Measurements from ENCODE around the gene RETN. TPM values are rescaled to one million over a fixed set of nuclear protein-coding genes. Genes with fewer than 3 reads are reported as not detected.

Gene RETN
- polyA plus RNA-seq, 1 of the 3 experiments (the other 2 are of a cell fraction): not detected

DNA sequence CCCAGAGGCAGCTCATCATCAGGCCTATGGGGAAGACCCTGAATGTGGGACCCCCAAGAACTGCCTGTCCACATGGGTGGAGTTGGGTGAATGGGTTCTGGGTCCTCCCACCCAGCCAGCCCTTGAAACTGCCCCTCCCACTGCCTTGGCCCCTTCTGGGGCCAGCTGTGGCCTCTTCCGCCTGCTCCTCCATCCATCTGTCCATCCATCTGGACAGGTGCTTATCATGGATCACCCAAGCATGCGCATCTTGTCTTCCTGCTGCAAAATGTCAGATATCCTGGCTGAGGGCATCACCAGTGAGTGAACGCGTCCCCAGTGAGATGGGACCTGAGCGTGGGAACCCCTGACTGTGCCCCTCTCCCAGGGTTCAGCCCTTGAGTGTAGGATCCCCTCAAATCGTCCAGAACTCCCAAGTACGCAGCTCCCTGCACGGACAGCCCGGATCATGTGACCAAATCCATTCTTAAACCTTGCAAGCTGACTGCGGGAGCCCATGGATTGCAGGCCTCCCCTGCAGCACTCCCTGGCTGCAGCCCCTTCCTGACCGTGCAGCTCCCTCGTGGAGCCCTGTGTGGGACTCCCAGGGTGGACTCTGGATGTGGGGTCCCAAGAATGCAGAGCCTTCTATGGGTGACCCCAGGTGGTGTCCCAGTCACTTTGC lies 29.9 kb upstream of the RETN start (continued):
- TF ChIP-seq, protein P1, sequence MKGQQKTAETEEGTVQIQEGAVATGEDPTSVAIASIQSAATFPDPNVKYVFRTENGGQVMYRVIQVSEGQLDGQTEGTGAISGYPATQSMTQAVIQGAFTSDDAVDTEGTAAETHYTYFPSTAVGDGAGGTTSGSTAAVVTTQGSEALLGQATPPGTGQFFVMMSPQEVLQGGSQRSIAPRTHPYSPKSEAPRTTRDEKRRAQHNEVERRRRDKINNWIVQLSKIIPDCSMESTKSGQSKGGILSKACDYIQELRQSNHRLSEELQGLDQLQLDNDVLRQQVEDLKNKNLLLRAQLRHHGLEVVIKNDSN (IDR thresholded peaks at IDR 0.05; ENCODE audit: borderline replicate concordance, low read depth): no peak
- no peak for TF ChIP-seq MXI1 (IDR thresholded peaks at IDR 0.05; ENCODE audit: low read depth, low read length)

DNA sequence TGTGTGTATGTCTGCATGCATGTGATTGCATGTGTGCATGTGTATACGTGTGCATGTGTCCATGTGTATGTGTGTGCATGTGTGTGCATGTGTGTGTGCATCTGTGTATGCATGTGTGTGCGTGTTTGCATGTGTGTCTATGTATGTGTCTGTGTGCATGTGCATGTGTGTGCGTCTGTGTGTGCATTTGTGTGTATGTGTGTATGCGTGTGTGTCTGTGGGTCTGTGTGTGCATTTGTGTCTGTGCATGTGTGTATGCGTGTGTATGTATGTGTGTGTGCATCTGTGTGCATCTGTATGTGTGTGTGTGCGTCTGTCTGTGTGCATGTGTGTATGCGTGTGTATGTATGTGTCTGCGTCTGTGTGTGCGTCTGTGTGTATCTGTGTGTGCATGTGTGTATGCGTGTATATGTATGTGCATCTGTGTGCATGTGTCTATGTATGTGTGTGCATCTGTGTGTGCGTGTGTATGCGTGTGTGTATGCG lies 28.9 kb upstream of the RETN start:
- no peak for DNase-seq

DNA sequence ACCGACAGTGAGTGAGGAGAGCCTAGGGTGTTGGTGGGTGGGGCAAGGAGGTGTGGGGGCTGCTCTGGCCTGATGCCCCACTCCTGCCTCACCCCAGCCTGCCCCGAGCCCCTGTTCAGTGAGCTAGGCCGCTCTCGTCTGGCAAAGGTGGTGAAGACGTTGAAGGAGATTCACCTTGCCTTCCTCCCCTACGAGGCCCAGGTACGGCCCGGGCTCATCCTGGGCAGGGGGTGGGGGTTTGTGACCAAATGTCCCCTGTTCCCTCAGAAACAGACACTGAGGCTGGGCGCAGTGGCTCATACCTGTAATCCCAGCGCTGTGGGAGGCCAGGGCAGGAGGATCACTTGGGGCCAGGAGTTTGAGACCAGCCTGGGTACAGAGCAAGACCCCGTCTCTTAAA lies 28.0 kb upstream of the RETN start:
- H3K27ac ChIP-seq (ENCODE audit: low read depth in 2 of 2, low read length in 1 of 2): no peak overlapping the region
- H3K79me2 ChIP-seq (ENCODE audit: insufficient read depth): no peaks in the 10 kb centered on the region
- H3K4me1 ChIP-seq (ENCODE audit: control insufficient read depth in 1 of 2, insufficient read depth in 2 of 2, low read depth in 1 of 2, low read length in 1 of 2): peaks cover 0 to 4% of the 10 kb centered on the region in 2 experiments; a peak in 1 of 4 replicates
- H3K4me2 ChIP-seq: no peak overlapping the region
- H3K9me2 ChIP-seq: no peaks in the 10 kb centered on the region
- DNase-seq: no peak
- no peaks in the 10 kb centered on the region for H3K9me3 ChIP-seq
- H3K4me3 ChIP-seq (ENCODE audit: low read depth in 2 of 2, low read length in 1 of 2): no peak overlapping the region
- H4K20me1 ChIP-seq (ENCODE audit: insufficient read depth): no peaks in the 10 kb centered on the region
- H2AFZ ChIP-seq (ENCODE audit: low read depth): no peak overlapping the region
- H3K9ac ChIP-seq: no peak overlapping the region
- no peaks in the 10 kb centered on the region for H3K36me3 ChIP-seq (replicated peaks in 1 of 2; ENCODE audit: control insufficient read depth in 1 of 2, insufficient read depth in 2 of 2, low read length in 1 of 2)
- 94% methylated on average over 2 of the region's 11 CpGs for WGBS (ENCODE audit: low lambda C conversion rate)
- ChIA-PET POLR2A (interaction anchor here (1.0 kb wide), 1 partner anchor 11 kb away, joined by 3 read pairs; the partner anchor contains the start of genes PET100 and XAB2), CTCF (interaction anchor here (0.6 kb wide), 1 partner anchor 72 kb away, joined by 3 read pairs; no protein-coding TSS in a partner anchor)
- peaks cover 33% of the 10 kb centered on the region for H3K27me3 ChIP-seq (ENCODE audit: insufficient read depth)
- peaks cover 4% of the 10 kb centered on the region for H3F3A ChIP-seq (replicated peaks; ENCODE audit: insufficient read depth)
- TF ChIP-seq FOSL2 (IDR thresholded peaks at IDR 0.05; ENCODE audit: borderline replicate concordance, low read depth): no peak
- TF ChIP-seq GATA2 (CRISPR knock-in tag; IDR thresholded peaks at IDR 0.05): no peak
- TF ChIP-seq YY1 (IDR thresholded peaks at IDR 0.05; ENCODE audit: low read depth): no peak
- TF ChIP-seq, protein P2, sequence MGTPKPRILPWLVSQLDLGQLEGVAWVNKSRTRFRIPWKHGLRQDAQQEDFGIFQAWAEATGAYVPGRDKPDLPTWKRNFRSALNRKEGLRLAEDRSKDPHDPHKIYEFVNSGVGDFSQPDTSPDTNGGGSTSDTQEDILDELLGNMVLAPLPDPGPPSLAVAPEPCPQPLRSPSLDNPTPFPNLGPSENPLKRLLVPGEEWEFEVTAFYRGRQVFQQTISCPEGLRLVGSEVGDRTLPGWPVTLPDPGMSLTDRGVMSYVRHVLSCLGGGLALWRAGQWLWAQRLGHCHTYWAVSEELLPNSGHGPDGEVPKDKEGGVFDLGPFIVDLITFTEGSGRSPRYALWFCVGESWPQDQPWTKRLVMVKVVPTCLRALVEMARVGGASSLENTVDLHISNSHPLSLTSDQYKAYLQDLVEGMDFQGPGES (IDR thresholded peaks at IDR 0.05; ENCODE audit: low read depth, low read length): no peak
- no peak for TF ChIP-seq NFIC (IDR thresholded peaks at IDR 0.05; ENCODE audit: borderline replicate concordance)
- no peak for TF ChIP-seq TEAD4 (IDR thresholded peaks at IDR 0.05; ENCODE audit: borderline replicate concordance, insufficient read depth)
- no peak for TF ChIP-seq RAD21 (IDR thresholded peaks at IDR 0.05; ENCODE audit: low read length)
- TF ChIP-seq FOXJ3 (CRISPR knock-in tag; IDR thresholded peaks at IDR 0.05): no peak
- TF ChIP-seq, protein P3, sequence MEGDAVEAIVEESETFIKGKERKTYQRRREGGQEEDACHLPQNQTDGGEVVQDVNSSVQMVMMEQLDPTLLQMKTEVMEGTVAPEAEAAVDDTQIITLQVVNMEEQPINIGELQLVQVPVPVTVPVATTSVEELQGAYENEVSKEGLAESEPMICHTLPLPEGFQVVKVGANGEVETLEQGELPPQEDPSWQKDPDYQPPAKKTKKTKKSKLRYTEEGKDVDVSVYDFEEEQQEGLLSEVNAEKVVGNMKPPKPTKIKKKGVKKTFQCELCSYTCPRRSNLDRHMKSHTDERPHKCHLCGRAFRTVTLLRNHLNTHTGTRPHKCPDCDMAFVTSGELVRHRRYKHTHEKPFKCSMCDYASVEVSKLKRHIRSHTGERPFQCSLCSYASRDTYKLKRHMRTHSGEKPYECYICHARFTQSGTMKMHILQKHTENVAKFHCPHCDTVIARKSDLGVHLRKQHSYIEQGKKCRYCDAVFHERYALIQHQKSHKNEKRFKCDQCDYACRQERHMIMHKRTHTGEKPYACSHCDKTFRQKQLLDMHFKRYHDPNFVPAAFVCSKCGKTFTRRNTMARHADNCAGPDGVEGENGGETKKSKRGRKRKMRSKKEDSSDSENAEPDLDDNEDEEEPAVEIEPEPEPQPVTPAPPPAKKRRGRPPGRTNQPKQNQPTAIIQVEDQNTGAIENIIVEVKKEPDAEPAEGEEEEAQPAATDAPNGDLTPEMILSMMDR (IDR thresholded peaks at IDR 0.05): no peak
- TF ChIP-seq NRF1 (IDR thresholded peaks at IDR 0.05; ENCODE audit: low read depth, low read length): no peak

More for the DNA sequence above, 28.9 kb upstream of the RETN start:
- no peaks in the 10 kb centered on the region for H4K20me1 ChIP-seq (ENCODE audit: insufficient read depth)
- POLR2A ChIA-PET: no interaction called here
- CTCF ChIA-PET: interaction anchor here (1.2 to 1.3 kb wide), 2 partner anchors 41 to 72 kb away, joined by 3 to 4 read pairs; partner anchors contain the start of gene TRAPPC5
- H3K9me2 ChIP-seq: no peaks in the 10 kb centered on the region
- peaks cover 0 to 4% of the 10 kb centered on the region in 2 experiments; a peak in 1 of 4 replicates for H3K4me1 ChIP-seq (ENCODE audit: control insufficient read depth in 1 of 2, insufficient read depth in 2 of 2, low read depth in 1 of 2, low read length in 1 of 2)
- no peak overlapping the region for H3K4me3 ChIP-seq (ENCODE audit: low read depth in 2 of 2, low read length in 1 of 2)
- no peak overlapping the region for H3K27ac ChIP-seq (ENCODE audit: low read depth in 2 of 2, low read length in 1 of 2)
- no peak for TF ChIP-seq CHD2 (IDR thresholded peaks at IDR 0.05; ENCODE audit: low read length, partially characterized antibody)
- TF ChIP-seq NRF1 (IDR thresholded peaks at IDR 0.05; ENCODE audit: low read depth, low read length): no peak
- TF ChIP-seq, protein P4, sequence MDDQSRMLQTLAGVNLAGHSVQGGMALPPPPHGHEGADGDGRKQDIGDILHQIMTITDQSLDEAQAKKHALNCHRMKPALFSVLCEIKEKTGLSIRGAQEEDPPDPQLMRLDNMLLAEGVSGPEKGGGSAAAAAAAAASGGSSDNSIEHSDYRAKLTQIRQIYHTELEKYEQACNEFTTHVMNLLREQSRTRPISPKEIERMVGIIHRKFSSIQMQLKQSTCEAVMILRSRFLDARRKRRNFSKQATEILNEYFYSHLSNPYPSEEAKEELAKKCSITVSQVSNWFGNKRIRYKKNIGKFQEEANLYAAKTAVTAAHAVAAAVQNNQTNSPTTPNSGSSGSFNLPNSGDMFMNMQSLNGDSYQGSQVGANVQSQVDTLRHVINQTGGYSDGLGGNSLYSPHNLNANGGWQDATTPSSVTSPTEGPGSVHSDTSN (IDR thresholded peaks at IDR 0.05): no peak
- TF ChIP-seq, protein P1 (IDR thresholded peaks at IDR 0.05; ENCODE audit: borderline replicate concordance, low read depth): no peak
- no peak for TF ChIP-seq FOSL2 (IDR thresholded peaks at IDR 0.05; ENCODE audit: borderline replicate concordance, low read depth)
- no peak for TF ChIP-seq RXRA (IDR thresholded peaks at IDR 0.05; ENCODE audit: borderline replicate concordance, low read depth)
- TF ChIP-seq RAD21 (IDR thresholded peaks at IDR 0.05; ENCODE audit: low read length): no peak
- TF ChIP-seq TCF12 (IDR thresholded peaks at IDR 0.05): no peak
- H3K4me2 ChIP-seq: no peak overlapping the region
- H3F3A ChIP-seq (replicated peaks; ENCODE audit: insufficient read depth): peaks cover 4% of the 10 kb centered on the region
- H2AFZ ChIP-seq (ENCODE audit: low read depth): no peak overlapping the region
- H3K9me3 ChIP-seq: no peaks in the 10 kb centered on the region
- H3K9ac ChIP-seq: no peak overlapping the region
- H3K27me3 ChIP-seq (ENCODE audit: insufficient read depth): peaks cover 34% of the 10 kb centered on the region
- no peaks in the 10 kb centered on the region for H3K79me2 ChIP-seq (ENCODE audit: insufficient read depth)
- no peaks in the 10 kb centered on the region for H3K36me3 ChIP-seq (replicated peaks in 1 of 2; ENCODE audit: control insufficient read depth in 1 of 2, insufficient read depth in 2 of 2, low read length in 1 of 2)
- 69% methylated on average over 13 of the region's 13 CpGs for WGBS (ENCODE audit: low lambda C conversion rate)

Data from SK-N-SH (cell line).